Karpas-422 (cell line): ENCODE data around the gene KCNAB3. TPM values are rescaled to one million over a fixed set of nuclear protein-coding genes. Genes with fewer than 3 reads are reported as not detected.

Experiments used
- DNase-seq: peaks from one replicate; pipeline ENCODE4 v3.0.0-alpha.2; 2015
- H2AFZ ChIP-seq: fragments of 200-600 bp; sonication (generic); 2 replicates; pipeline ENCODE4 v1.6.1; 2014; ENCODE audit warnings: antibody characterized with exemption, low read length, mixed read lengths
- H3K27ac ChIP-seq: fragments of 200-600 bp; sonication (generic); 2 replicates; pipeline ENCODE4 v1.5.1; 2014; ENCODE audit warnings: mild to moderate bottlenecking, low read length, moderate library complexity
- H3K27me3 ChIP-seq: fragments of 200-600 bp; sonication (generic); 2 replicates; pipeline ENCODE4 v1.6.1; 2014; ENCODE audit warnings: low read length, mixed read lengths
- H3K36me3 ChIP-seq: fragments of 200-600 bp; sonication (generic); 2 replicates; pipeline ENCODE4 v1.6.1; 2014; ENCODE audit warnings: low read length, mixed read lengths; ENCODE audit not compliant: insufficient read depth
- H3K4me1 ChIP-seq: fragments of 200-600 bp; sonication (generic); 2 replicates; pipeline ENCODE4 v1.6.1; 2014; ENCODE audit warnings: mild to moderate bottlenecking, low read length, mixed read lengths
- H3K4me2 ChIP-seq: fragments of 200-600 bp; sonication (generic); 2 replicates; pipeline ENCODE4 v1.6.1; 2014; ENCODE audit warnings: low read length, low read depth, mild to moderate bottlenecking; ENCODE audit not compliant: poor library complexity, severe bottlenecking
- H3K4me3 ChIP-seq: fragments of 200-600 bp; sonication (generic); 2 replicates; pipeline ENCODE4 v1.5.1; 2014; ENCODE audit warnings: mild to moderate bottlenecking, antibody characterized with exemption, low read length, mixed read lengths
- H3K79me2 ChIP-seq: fragments of 200-600 bp; sonication (generic); 2 replicates; pipeline ENCODE4 v1.6.1; 2014; ENCODE audit warnings: mild to moderate bottlenecking, low read length, mixed read lengths
- H3K9ac ChIP-seq: fragments of 200-600 bp; sonication (generic); 2 replicates; pipeline ENCODE4 v1.6.0; 2014; ENCODE audit warnings: low read length
- H3K9me2 ChIP-seq: fragments of 200-600 bp; sonication (generic), shearing (Covaris generic); replicated peaks from 2 replicates; pipeline ENCODE4 v1.6.0; 2014; ENCODE audit warnings: mild to moderate bottlenecking, low read length, moderate library complexity; ENCODE audit not compliant: insufficient read depth
- H3K9me3 ChIP-seq: fragments of 300-700, 200-600 bp; sonication (generic); 2 replicates; pipeline ENCODE4 v1.6.1; 2014; ENCODE audit warnings: low read length, mixed read lengths
- H4K20me1 ChIP-seq: fragments of 200-600 bp; sonication (generic); 2 replicates; pipeline ENCODE4 v1.6.1; 2014; ENCODE audit warnings: mild to moderate bottlenecking, antibody characterized with exemption, low read length, low read depth; ENCODE audit not compliant: insufficient read depth
- total RNA-seq: library from RNA; depleted of rRNA; stranded (reverse); fragments of >200 nt; shearing (Covaris generic); gene quantifications from 2 replicates; pipeline ENCODE4 v1.2.3, GENCODE V29; 2014; ENCODE audit warnings: low replicate concordance

The KCNAB3 gene
- total RNA-seq, 1 experiment from 2014 or later = 10.0 TPM

DNA sequence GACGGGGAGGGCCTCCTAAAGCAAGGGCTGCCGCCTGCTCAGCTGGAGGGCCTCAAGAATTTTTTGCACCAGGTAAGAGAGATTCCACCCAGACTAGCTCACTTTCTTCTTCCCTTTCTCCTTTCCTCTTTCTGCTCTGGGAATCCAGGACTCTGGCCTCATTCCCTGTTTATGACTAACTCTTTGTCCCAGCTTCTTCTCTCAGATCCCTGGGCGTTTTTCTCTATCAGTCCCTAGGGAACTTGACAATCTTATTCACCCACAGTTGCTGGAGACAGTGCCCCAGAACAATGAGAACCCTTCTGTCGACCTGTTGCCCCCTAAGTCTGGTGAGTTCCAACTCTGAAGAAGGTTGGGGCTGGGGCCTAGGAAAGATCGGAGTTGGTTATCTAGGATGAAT lies 18.0 kb upstream of the KCNAB3 start:
- Histone ChIP-seq H3K79me2 (no peaks in the 10 kb centered on the region), H3K9ac (no peak overlapping the region), H3K27ac (no peak overlapping the region), H3K9me2 (no peaks in the 10 kb centered on the region), H3K4me3 (no peak overlapping the region), H3K4me2 (no peak overlapping the region), H4K20me1 (no peaks in the 10 kb centered on the region), H3K27me3 (no peaks in the 10 kb centered on the region), H3K4me1 (no peaks in the 10 kb centered on the region), H2AFZ (no peak overlapping the region), H3K9me3 (no peaks in the 10 kb centered on the region), H3K36me3 (peaks cover 38% of the 10 kb centered on the region)
- no peak for DNase-seq

GRCh38 chr17:7946441-7946840 lies 16.8 kb upstream of the KCNAB3 start:
- Histone ChIP-seq H3K4me2 (no peak overlapping the region), H3K4me1 (no peaks in the 10 kb centered on the region), H3K4me3 (no peak overlapping the region), H3K36me3 (peaks cover 38% of the 10 kb centered on the region), H3K9ac (no peak overlapping the region), H3K79me2 (no peaks in the 10 kb centered on the region), H3K9me3 (no peaks in the 10 kb centered on the region), H3K9me2 (no peaks in the 10 kb centered on the region), H4K20me1 (no peaks in the 10 kb centered on the region), H3K27ac (no peak overlapping the region), H3K27me3 (no peaks in the 10 kb centered on the region), H2AFZ (no peak overlapping the region)
- DNase-seq = no peak

DNA sequence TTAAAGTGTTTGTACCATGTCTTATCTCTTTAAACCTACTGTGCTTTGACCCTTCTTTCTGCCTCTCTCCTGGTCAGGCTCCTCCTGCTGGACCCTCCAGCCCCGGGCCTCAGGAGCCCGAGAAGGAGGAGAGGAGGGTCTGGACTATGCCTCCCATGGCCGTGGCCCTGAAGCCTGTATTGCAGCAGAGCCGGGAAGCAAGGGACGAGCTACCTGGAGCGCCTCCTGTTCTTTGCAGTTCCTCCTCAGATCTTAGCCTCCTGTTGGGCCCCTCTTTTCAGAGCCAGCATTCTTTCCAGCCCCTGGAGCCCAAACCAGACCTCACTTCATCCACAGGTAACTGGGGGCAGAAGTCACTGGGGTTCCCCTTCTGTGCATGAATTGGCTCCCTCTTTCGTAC lies 16.0 kb upstream of the KCNAB3 start:
- H3K27ac ChIP-seq = no peak overlapping the region
- no peaks in the 10 kb centered on the region for H3K9me3 ChIP-seq
- no peaks in the 10 kb centered on the region for H3K27me3 ChIP-seq
- H3K79me2 ChIP-seq = no peaks in the 10 kb centered on the region
- no peak overlapping the region for H3K4me3 ChIP-seq
- no peak overlapping the region for H3K9ac ChIP-seq
- H3K36me3 ChIP-seq = peaks cover 42% of the 10 kb centered on the region
- no peak for DNase-seq
- no peaks in the 10 kb centered on the region for H3K9me2 ChIP-seq
- no peak overlapping the region for H2AFZ ChIP-seq
- H3K4me1 ChIP-seq = no peaks in the 10 kb centered on the region
- H3K4me2 ChIP-seq = no peak overlapping the region
- no peaks in the 10 kb centered on the region for H4K20me1 ChIP-seq

DNA sequence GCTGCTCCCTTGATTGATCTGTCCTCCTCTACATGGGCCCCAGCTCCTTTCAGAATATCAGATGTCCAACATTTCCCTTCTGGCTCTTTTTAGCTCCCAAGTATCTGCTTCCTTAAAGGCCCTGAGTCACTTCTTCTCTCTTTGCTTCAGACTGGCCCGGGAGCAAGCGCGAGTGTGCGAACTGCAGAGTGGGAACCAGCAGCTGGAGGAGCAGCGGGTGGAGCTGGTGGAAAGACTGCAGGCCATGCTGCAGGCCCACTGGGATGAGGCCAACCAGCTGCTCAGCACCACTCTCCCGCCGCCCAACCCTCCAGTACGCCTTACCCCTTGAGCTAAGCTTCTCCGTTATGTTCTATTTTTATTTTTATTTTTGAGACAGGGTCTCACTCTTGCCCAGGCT lies 14.7 kb upstream of the KCNAB3 start:
- no peak overlapping the region for H3K4me2 ChIP-seq
- no peak overlapping the region for H3K9ac ChIP-seq
- no peak for DNase-seq
- no peak overlapping the region for H2AFZ ChIP-seq
- no peaks in the 10 kb centered on the region for H3K4me1 ChIP-seq
- H4K20me1 ChIP-seq = no peaks in the 10 kb centered on the region
- no peaks in the 10 kb centered on the region for H3K9me2 ChIP-seq
- peaks cover 39% of the 10 kb centered on the region for H3K36me3 ChIP-seq
- H3K27ac ChIP-seq = no peak overlapping the region
- no peaks in the 10 kb centered on the region for H3K9me3 ChIP-seq
- no peaks in the 10 kb centered on the region for H3K27me3 ChIP-seq
- no peaks in the 10 kb centered on the region for H3K79me2 ChIP-seq
- H3K4me3 ChIP-seq = no peak overlapping the region

- Histone ChIP-seq H3K36me3 (peaks cover 35% of the 10 kb centered on the region), H3K27me3 (no peaks in the 10 kb centered on the region), H3K4me1 (no peaks in the 10 kb centered on the region), H3K9me2 (no peaks in the 10 kb centered on the region), H3K27ac (no peak overlapping the region), H4K20me1 (no peaks in the 10 kb centered on the region), H3K79me2 (no peaks in the 10 kb centered on the region), H3K4me2 (no peak overlapping the region), H2AFZ (no peak overlapping the region), H3K9me3 (no peaks in the 10 kb centered on the region), H3K9ac (no peak overlapping the region), H3K4me3 (no peak overlapping the region)
- DNase-seq = no peak
Measured at GRCh38 chr17:7943291-7943690, 13.6 kb upstream of the KCNAB3 start.

DNA sequence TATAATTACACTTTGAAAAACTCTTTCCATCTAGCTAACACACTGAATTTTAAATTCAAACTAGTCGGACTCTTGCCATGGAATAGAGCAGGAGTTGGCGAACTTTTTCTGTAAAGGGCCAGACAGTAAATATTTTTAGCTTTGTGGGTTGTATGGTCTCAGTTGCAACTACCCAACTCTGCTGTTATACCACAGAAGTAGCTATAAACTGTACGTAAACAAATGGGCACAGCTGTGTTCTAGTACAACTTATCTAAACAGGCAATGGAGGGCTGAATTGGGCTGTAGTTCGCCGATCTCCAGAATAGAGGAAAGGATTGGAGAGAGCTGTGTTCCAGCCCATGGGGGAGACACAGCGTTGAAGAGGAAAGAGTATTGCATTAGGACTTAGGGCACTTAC lies 11.1 kb upstream of the KCNAB3 start:
- Histone ChIP-seq H3K4me2 (no peak overlapping the region), H3K79me2 (no peaks in the 10 kb centered on the region), H3K27me3 (no peaks in the 10 kb centered on the region), H2AFZ (no peak overlapping the region), H3K4me3 (no peak overlapping the region), H4K20me1 (no peaks in the 10 kb centered on the region), H3K27ac (no peak overlapping the region), H3K9ac (no peak overlapping the region), H3K36me3 (peaks cover 26% of the 10 kb centered on the region), H3K9me2 (no peaks in the 10 kb centered on the region), H3K9me3 (no peaks in the 10 kb centered on the region), H3K4me1 (no peaks in the 10 kb centered on the region)
- no peak for DNase-seq

- H3K36me3 ChIP-seq = peaks cover 26% of the 10 kb centered on the region
- no peaks in the 10 kb centered on the region for H4K20me1 ChIP-seq
Measured at GRCh38 chr17:7940034-7940433, 10.4 kb upstream of the KCNAB3 start.

DNA sequence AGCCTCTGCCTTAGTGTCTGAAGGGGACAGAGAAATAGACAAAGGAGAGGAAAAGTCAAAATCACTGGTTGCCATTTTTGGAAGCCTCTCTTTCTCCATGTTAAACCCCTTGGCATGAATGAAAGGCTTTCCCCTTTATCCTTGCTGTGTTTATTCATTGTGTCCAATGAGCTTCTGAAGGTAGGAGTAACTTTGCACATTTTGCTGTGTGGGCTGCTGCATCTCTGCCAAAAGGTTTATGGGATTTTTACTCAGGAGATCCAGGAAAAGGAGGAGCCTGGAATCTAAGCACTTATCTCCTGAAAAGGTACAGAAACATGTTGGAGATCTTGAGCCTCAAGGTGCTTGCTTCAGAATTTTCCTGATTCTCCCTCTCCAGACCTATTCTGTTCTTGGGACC lies 6.2 kb upstream of the KCNAB3 start:
- Histone ChIP-seq H4K20me1 (peaks cover 4% of the 10 kb centered on the region; the same call in 1 of the 2 replicates), H3K79me2 (peaks cover 39% of the 10 kb centered on the region), H3K4me1 (peaks cover 24% of the 10 kb centered on the region), H2AFZ (no peak overlapping the region), H3K9ac (no peak overlapping the region), H3K27ac (no peak overlapping the region), H3K9me2 (no peaks in the 10 kb centered on the region), H3K4me3 (no peak overlapping the region), H3K36me3 (peaks cover 18% of the 10 kb centered on the region), H3K9me3 (no peaks in the 10 kb centered on the region), H3K4me2 (no peak overlapping the region), H3K27me3 (no peaks in the 10 kb centered on the region)
- no peak for DNase-seq

More at GRCh38 chr17:7940034-7940433, 10.4 kb upstream of the KCNAB3 start:
- H3K4me3 ChIP-seq = no peak overlapping the region
- no peak overlapping the region for H3K9ac ChIP-seq
- no peak overlapping the region for H3K4me2 ChIP-seq
- H3K4me1 ChIP-seq = no peaks in the 10 kb centered on the region
- no peaks in the 10 kb centered on the region for H3K27me3 ChIP-seq
- H3K27ac ChIP-seq = no peak overlapping the region
- H3K79me2 ChIP-seq = 0 out of 2 replicates have a peak, but pooled peaks cover 3% of the 10 kb centered on the region
- no peak for DNase-seq
- no peaks in the 10 kb centered on the region for H3K9me2 ChIP-seq
- no peaks in the 10 kb centered on the region for H3K9me3 ChIP-seq
- H2AFZ ChIP-seq = no peak overlapping the region

DNA sequence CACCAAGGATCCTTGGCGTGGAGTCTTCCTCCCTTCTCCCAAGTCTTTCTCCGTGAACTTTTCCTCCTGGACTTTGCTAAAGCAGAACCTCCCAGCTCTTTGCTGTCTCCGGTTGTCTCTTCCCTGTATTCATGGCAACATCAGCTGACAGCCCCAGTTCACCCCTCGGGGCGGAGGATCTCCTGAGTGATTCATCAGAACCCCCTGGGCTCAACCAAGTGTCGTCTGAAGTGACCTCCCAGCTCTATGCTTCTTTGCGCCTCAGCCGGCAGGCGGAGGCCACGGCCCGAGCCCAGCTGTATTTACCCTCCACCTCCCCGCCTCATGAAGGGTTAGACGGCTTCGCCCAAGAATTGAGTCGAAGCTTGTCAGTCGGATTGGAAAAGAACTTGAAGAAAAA lies 3.3 kb upstream of the KCNAB3 start:
- DNase-seq = peak; percentile 80
- Histone ChIP-seq H3K79me2 (peaks cover 58% of the 10 kb centered on the region), H3K4me1 (peaks cover 46% of the 10 kb centered on the region), H3K4me2 (peak overlapping the region; percentile 99), H3K36me3 (peaks cover 8% of the 10 kb centered on the region; the same call in 1 of the 2 replicates), H3K9me2 (no peaks in the 10 kb centered on the region), H3K27me3 (no peaks in the 10 kb centered on the region), H3K27ac (peak overlapping the region; percentile 67), H3K9me3 (no peaks in the 10 kb centered on the region), H3K4me3 (peak overlapping the region; percentile 98), H2AFZ (no peak overlapping the region), H3K9ac (peak overlapping the region; percentile 91), H4K20me1 (peaks cover 4% of the 10 kb centered on the region; the same call in 1 of the 2 replicates)
